HCT116 (cell line): Measurements from ENCODE around the gene CRK.

ENCODE experiments used
- EZH2 ChIP-seq: fragments of 200-600 bp; sonication (generic); IDR thresholded peaks from 2 replicates; pipeline ENCODE4 v1.6.1; 2017; ENCODE audit warnings: antibody characterized with exemption, mixed run types
- RAD21 ChIP-seq: IDR thresholded peaks from 2 replicates; pipeline ENCODE4 v1.6.1; 2012; ENCODE audit warnings: low read depth, mild to moderate bottlenecking
- TF ChIP-seq, protein P1 (sequence below), 3 experiments: fragments of 200-600 bp in 1 of 3; sonication (generic) in 1 of 3; IDR thresholded peaks in 2 of 3; conservative IDR thresholded peaks in 1 of 3; 2 replicates each; pipeline ENCODE4 v1.5.1; 2012 to 2017; ENCODE audit warnings: low read depth in 2 of 3, low read length in 2 of 3, antibody characterized with exemption in 1 of 3, borderline replicate concordance in 1 of 3, control low read depth in 1 of 3, mild to moderate bottlenecking in 1 of 3, mixed read lengths in 1 of 3, mixed run types in 1 of 3, moderate library complexity in 1 of 3; ENCODE audit not compliant: insufficient read depth in 1 of 3

DNA sequence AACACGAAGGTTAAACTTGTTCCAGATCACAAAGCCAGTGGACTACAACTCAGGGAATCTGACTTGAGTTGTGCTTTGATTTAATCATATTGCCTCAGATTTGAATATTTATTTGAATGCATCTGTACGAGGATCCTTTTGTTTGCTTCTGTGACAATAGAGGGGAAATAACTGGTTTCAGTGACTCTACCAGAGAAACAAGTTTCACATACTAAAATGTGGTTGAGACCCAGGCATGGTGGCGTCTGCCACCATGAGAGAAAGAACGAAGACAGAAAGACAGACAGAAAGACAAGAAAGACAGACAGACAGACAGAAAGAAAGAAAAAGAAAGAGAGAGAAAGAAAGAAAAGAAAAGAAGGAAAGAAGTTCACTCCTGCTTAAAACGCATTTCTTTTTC lies 80.0 kb downstream of the CRK start:
- TF ChIP-seq, protein P1, sequence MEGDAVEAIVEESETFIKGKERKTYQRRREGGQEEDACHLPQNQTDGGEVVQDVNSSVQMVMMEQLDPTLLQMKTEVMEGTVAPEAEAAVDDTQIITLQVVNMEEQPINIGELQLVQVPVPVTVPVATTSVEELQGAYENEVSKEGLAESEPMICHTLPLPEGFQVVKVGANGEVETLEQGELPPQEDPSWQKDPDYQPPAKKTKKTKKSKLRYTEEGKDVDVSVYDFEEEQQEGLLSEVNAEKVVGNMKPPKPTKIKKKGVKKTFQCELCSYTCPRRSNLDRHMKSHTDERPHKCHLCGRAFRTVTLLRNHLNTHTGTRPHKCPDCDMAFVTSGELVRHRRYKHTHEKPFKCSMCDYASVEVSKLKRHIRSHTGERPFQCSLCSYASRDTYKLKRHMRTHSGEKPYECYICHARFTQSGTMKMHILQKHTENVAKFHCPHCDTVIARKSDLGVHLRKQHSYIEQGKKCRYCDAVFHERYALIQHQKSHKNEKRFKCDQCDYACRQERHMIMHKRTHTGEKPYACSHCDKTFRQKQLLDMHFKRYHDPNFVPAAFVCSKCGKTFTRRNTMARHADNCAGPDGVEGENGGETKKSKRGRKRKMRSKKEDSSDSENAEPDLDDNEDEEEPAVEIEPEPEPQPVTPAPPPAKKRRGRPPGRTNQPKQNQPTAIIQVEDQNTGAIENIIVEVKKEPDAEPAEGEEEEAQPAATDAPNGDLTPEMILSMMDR (IDR thresholded peaks at IDR 0.05 in 2 of 3, conservative IDR thresholded peaks at IDR 0.05 in 1 of 3; ENCODE audit: borderline replicate concordance in 1 of 3, insufficient read depth in 1 of 3, low read depth in 2 of 3, low read length in 2 of 3) = no peak
- TF ChIP-seq EZH2 (no peak), RAD21 (no peak)
